Stimulated activated CD4-positive, alpha-beta T cell treated with anti-CD3 and anti-CD28 coated beads, TNF-alpha, amount 100 ng/mL, for 4 hours (primary cell): ENCODE data around the gene FGF8.

Experiments used
- DNase-seq, 3 experiments: peaks; one replicate each; pipeline ENCODE4 v3.0.0-alpha.2; 2020; ENCODE audit warnings: low read depth in 3 of 3

FGF8 gene

DNA sequence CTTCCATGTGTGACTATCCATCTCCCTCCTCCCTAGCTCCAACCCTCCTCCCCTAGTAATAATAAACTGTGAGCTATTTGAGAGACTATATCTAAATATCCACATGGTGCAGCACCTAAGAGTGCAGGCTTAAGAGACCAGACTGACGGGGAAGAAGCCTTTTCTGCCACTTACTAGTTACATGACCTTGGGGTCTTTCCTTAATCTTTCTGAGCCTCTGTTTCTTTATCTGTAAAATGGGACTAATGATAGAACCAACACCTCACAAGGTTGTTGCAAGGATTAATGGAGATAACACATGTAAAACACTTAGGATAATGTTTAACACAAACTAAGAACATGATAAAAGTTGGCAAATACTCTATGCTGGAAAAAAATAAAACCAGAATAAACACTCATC lies 43.8 kb downstream of the FGF8 start:
- DNase-seq: no peak

GRCh38 chr10:101726115-101726387 lies 49.9 kb downstream of the FGF8 start:
- DNase-seq: no peak

DNA sequence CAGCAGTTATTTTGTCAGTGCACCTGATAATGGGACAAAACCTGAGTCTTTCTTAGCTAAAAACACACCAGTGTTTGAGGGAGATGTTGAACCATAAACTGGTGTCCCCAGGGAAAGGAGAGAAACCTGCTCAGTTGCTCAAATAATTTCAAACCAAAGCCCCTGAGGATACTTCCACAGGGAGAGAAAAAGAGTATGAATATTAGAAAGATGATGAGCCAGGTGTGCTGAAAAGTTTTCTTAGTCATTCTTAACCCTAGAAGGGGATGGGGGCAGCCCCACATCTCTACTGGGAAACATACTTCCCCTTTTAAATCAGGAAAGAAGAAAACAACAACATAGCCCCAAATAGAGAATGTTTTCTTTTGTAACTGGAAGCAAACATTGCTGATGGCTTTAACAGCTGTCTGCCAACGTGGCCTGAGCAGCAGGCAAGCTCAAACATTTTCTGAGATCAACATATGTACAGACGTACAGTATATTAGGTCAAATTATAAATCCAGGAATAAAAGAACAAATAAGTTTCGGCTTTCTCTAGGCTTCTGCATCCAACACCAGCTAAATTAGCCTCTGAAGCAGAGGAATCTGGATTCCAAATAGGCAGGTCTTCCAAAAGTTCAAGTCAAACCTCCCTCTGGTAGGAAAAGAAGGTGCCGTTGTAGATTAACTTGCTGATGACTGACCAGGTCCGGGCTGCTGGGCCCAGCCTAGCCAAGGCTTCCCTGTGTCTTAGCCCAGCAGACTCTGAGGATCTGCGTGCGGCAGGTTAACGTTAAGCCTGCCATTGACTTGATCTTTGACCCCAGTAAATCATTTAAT lies 50.4 kb downstream of the FGF8 start:
- no peak for DNase-seq

GRCh38 chr10:101724446-101724845 lies 51.5 kb downstream of the FGF8 start:
- DNase-seq: no peak

DNA sequence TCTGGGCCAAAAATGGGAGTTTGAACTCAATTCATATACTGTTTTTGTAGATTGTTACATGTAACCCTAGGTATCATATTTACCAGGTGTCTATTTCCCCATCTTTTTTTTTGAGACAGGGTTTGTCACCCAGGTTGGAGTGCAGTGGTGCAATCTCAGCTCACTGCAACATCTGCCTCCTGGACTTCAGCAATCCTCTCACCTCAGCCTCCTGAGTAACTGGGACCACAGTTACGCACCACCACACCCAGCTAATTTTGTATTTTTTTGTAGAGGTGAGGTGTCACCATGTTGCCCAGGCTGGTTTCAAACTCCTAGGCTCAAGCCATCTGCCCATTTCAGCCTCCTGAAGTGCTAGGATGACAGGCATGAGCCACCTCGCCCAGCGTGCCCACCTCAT lies 52.7 kb downstream of the FGF8 start:
- no peak for DNase-seq

DNA sequence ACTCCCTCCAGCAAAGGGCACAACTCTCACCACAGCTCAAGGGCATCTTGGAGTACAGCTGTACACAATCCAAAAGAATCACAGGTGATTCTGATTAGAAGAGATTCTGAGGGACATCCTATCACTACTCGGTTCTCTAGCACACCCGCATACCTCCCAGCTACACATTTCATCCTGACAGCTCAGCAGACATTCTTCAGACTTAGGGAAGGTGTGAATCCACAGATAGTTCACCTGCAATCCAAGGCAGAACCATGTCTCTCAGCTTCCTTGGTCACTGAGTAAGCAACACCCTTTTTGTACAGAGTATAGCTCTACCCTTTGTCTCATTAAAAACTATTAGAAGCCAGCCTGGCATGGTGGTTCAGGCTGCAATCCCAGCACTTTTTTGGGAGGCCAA lies 54.1 kb downstream of the FGF8 start:
- DNase-seq: no peak

GRCh38 chr10:101720606-101721230 lies 55.2 kb downstream of the FGF8 start:
- no peak for DNase-seq
